HG03378 (cell line): ENCODE results near the gene GTF3C6.
"Not testable (repeated sequence)": the region's sequence is repeated elsewhere in the genome, so short reads cannot be mapped to it uniquely, and the experiment has no call there.

Experiments used
- ATAC-seq: cut with Tn5 transposase; IDR thresholded peaks from one replicate; pipeline ENCODE4 v1.9.1; 2021; ENCODE audit warnings: mild to moderate bottlenecking, moderate library complexity; ENCODE audit not compliant: unreplicated experiment

GTF3C6 gene

DNA sequence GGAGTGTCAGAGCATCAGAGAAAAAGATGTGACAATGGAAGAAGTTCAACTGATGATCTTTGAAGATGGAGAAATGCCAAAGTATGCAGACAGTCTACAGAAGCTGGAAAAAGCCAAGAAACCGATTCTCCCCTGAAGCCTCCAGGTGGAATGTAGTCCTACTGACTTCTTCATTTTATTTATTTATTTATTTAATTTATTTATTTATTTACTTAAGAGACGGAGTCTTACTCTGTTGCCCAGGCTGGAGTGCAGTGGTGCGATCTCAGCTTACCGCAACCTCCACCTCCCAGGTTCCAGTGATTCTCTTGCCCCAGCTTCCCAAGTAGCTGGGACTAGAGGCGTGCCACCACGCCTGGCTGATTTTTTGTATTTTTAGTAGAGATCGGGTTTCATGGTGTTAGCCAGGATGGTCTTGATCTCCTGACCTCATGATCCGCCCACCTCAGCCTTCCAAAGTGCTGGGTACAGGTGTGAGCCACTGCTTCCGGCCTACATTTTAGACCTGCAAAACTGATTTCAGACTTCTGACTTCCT lies 21.1 kb downstream of the GTF3C6 start:
- ATAC-seq: no peak

DNA sequence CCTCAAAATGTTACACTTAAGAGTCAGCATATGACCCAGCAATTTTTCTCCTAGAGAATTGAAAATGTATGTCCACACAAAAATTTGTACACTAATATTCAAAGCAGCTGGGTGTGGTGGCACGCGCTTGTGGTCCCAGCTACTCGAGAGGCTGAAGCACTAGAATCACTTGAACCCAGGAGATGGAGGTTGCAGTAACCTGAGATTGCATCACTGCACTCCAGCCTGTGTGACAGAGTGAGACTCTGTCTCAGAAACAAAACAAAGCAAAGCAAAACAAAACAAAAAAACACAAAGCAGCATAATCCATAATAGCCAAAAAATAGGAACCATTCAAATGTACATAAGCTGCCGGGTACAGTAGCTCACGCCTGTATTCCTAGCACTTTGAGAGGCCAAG lies 21.7 kb downstream of the GTF3C6 start:
- no peak for ATAC-seq

DNA sequence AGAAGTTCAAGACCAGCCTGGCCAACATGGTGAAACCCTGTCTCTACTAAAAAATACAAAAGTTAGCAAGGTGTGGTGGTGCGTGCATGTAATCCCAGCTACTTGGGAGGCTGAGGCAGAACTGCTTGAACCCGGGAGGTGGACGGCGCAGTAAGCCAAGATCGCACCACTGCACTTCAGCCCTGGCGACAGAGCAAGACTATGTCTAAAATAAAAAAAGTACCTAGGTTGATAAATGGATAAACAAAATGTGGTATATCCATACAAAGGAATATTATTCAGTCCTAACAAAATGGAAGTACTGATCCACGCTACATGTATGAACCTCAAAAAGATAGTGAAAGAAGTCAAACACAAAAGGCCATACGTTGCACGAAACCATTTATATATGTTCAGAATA lies 22.1 kb downstream of the GTF3C6 start:
- no peak for ATAC-seq

DNA sequence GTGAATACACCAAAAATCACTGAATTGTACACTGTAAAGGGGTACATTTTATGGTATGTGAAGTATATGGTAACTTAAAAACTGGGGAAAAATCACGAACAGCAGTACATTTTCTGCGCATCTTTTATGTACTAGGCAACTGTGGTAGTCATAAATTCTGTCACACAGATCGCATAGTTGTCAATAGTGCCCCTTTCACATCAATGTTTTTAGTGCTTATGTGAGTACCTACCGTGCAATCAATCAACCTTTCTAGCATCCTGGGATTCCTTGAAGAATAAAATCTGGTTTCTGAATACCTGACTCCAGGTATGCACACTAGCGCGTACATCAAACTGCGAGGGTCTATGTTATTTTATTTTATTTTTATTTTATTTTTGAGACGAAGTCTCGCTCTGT lies 22.7 kb downstream of the GTF3C6 start:
- peak; percentile 11 for ATAC-seq

DNA sequence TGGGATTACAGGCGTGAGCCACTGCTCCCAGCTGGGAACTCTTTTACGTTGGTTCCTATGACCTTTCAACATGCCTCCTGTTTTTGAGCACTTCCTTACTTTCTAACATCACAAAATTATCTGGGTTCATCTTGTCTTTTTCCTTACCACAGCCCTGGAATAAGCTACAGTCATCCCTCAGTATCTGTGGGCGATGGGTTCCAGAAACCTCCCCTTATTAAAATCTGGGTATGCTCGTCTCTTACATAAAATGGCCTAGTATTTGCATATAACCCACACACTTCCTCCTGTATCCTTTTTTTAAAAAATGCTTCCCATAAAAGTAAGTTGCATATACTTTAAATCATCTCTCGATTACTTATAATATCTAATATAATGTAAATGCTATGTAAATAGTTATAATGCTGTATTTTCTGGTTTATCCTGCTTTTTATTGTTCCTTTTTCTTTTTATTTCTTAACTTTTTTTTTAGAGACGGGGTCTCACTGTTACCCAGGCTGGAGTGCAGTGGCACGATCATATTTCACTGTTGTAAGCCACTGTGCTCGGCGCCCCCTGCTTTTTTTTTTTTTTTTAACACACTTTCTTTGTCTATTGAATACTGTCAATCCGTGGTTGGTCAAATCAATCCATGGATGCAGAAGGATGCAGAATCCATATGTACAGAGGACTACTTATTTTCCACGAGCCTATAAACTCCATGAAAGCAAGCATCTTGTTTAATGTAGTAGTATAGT lies 32.5 kb downstream of the GTF3C6 start:
- no peak for ATAC-seq

DNA sequence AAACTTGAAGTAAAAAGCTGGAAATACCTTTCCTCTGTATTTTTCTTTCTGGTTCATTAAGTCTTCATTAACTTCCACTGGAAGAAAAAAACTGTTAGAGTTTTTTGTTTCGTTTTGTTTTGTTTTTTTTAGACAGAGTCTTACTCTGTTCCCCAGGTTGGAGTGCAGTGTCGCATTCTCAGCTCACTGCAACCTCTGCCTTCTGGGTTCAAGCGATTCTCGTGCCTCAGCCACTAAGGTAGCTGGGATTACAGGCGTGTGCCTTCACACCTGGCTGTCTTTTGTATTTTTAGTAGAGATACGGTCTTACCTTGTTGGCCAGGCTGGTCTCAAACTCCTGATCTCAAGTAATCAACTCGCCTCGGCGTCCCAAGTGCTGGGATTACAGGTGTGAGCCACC lies 38.2 kb downstream of the GTF3C6 start:
- ATAC-seq: no peak

DNA sequence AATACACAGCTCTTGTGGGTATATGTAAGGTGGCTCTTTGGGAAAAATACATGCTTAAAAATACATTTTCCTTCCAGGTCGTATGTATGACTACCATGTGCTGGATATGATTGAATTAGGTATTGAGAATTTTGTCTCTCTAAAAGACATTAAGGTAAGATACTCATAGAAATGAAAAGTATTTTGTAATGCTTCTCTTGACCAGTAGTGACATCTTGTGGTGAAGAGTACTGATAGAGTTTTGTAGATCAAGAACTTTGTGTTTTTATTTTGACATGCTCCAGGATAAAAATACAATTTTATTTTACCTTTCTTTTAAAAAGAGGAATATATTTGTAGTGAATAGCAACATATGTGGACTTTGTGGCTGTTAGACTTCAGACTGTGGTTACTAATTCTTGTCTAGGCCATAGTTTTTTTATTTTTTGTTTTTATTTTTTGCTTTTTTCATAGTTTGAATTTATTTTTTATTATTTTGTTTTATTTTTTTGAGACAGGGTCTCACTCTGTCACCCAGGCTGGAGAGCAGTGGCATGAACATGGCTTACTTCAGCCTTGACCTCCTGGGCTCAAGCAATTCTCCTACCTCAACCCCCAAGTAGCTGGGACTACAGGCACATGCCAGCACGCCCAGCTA lies 41.2 kb downstream of the GTF3C6 start:
- ATAC-seq: no peak

DNA sequence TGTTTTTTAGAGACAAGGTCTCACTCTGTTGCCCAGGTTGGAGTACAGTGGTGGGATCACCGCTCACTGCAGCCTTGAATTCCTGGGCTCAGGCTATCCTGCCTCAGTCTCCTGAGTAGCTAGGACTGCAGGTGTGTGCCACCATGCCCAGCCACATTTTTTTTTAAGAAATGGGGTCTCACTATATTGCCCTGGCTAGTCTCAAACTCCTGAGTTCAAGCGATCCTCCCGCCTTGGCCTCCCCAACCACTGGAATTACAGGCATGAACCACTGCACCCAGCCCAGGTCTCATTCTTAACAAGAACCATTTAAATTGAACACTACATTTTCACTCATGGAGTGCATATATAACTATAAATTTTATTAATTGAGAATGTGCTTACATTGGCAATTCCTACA lies 43.8 kb downstream of the GTF3C6 start:
- no peak for ATAC-seq

DNA sequence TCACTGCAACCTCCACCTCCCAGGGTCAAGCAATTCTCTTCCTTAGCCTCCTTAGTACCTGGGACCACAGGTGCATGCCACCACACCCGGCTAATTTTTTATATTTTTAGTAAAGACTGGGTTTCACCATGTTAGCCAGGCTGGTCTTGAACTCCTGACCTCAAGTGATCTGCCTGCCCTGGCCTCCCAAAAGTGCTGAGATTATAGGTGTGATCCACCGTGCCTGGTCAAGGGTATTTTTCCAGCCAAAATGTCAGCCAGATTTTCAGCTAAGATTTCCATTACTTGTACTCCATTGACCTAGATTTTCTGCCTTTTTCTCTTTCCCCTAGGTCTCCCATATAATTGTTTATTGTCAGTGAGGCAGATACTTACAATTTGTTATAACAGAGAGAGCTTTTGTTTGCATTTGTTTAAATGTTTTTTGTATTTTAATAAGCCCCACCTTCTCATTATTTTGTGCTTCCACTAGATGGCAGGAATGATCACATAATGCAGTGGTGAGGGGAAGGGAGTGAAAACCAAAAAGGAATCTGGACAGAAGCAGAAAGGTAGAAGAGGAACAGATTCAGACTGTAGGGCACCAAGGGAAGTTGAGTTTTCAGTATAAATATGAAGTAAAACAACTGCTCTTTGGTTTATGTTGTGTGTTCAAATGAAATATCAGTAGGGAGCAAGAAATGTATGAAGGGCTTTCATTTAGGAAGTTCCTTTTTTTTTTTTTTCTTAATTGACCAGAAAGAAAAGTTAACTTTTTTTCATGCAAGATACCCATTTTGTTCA lies 53.0 kb downstream of the GTF3C6 start:
- ATAC-seq: no peak

DNA sequence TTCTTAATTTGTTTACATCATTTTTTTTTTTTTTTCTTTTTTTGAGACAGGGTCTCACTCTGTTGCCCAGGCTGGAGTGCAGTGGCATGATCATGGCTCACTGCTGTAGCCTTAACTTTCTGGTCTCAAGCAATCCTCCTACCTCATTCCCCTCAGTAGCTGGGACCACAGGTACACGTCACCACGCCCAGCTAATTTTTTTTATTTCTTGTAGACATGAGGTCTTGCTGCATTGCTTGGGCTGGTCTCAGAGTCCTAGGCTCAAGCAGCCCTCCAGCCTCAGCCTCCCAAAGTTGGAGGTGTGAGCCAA lies 53.6 kb downstream of the GTF3C6 start:
- no peak for ATAC-seq

DNA sequence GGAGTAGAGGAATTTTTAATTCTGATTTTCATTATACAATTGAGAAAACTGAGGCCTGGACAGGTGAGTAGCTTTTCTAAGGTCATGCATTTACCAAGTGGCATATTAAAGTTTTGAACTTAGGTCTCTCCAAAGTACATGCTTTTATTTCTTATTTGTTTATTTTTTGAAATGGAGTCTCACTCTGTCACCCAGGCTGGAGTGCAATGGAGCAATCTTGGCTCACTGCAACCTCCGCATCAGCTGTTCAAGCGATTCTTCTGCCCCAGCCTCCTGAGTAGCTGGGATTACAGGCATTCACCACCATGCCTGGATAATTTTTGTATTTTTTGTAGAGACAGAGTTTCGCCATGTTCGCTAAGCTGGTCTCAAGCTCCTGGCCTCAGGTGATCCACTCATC lies 54.0 kb downstream of the GTF3C6 start:
- not testable (repeated sequence) for ATAC-seq

DNA sequence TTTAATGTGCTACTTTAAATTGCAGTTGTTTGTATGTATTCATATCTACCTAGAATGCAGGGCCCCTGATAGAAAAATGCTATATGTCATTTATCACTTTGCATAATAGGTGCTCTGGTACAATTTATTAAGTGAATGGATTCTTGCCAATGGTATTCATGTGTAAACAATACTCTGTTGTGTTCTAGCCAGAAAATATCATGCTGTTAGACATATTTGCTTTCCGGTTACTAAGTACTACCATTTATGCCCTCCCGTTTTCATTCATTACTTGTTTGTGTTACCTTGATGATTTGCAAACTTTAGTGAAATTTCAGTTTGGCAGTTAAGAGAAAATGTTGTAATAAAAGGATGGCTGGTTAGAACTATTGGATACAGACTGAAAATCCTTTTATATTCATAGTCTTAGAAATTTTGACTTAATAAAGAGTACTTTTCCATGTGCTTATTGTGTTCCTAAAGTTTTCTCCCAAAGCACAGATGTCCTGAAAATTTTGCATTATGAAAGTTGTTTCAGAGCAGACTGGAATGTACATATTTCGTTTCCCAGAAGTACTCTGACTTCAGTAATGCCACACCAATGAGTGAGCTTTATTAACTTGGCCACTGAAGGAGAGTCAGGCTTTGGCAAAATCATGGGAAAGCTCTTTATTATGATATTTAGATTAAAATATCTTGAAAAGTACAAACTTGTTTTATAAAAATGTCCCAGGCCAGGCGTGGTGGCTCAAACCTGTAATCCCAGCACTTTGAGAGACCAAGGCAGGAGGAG lies 54.8 kb downstream of the GTF3C6 start:
- ATAC-seq: no peak

DNA sequence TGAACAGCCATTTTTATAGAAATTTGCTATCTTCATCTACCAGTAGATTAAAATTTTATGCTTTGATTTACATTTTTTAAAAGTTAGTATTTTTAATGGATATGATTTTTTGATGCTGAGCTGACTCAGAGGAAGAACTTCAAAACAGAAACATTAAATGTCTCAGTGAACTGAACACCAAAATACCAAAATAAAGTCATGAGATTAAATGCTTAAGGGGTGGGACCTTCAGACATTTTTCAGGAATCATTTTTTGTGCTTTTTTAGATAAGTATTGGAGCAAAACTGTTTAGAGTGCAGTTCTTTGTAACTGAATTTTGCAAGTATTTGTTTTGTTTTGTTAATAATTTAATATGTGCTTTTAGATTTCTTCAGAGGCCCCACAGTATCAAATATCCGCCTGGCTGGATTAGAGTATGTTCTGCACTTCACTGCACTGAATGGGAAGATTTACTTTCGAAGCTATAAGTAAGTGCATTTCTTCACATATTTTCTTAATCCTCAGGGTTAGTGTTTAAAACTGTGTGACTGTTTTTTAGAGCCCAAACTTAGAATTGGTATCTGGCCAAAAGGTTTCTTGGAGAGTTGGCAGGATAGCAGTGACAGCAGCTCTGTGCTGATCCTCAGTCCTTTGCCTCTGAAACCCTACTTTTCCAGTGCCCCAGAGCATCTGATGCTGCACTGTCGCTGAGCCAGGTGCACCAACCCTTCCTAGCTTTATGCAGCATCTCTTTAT lies 57.1 kb downstream of the GTF3C6 start:
- no peak for ATAC-seq

DNA sequence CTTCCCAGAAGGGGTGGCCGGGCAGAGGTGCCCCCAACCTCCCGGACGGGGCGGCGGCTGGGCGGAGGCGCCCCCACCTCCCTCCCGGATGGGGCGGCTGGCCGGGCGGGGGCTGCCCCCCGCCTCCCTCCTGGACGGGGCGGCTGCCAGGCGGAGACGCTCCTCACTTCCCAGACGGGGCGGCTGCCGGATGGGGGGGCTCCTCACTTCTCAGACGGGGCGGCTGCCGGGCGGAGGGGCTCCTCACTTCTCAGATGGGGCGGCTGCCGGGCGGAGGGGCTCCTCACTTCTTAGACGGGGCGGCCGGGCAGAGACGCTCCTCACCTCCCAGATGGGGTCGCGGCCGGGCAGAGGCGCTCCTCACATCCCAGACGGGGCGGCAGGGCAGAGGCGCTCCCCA lies 58.7 kb downstream of the GTF3C6 start:
- not testable (repeated sequence) for ATAC-seq
